ENCODE results near the gene TXNDC17. TPM values are rescaled to one million over a fixed set of nuclear protein-coding genes. Genes with fewer than 3 reads are reported as not detected.

TXNDC17 gene
- total and polyA plus RNA-seq, 4 donors: 33.1 to 255 (median 132) TPM

GRCh38 chr17:6641247-6641863, 495 bp downstream of the TXNDC17 start:
- peak; percentile 37 to 74 (median 57) for DNase-seq
- peak overlapping the region; percentile 86 for H3K4me3 ChIP-seq
- H3K27me3 ChIP-seq (ENCODE audit: control insufficient read depth in 3 of 3, insufficient read depth in 3 of 3, low read length in 2 of 3): no peaks in the 10 kb centered on the region
- TF ChIP-seq, protein P1, sequence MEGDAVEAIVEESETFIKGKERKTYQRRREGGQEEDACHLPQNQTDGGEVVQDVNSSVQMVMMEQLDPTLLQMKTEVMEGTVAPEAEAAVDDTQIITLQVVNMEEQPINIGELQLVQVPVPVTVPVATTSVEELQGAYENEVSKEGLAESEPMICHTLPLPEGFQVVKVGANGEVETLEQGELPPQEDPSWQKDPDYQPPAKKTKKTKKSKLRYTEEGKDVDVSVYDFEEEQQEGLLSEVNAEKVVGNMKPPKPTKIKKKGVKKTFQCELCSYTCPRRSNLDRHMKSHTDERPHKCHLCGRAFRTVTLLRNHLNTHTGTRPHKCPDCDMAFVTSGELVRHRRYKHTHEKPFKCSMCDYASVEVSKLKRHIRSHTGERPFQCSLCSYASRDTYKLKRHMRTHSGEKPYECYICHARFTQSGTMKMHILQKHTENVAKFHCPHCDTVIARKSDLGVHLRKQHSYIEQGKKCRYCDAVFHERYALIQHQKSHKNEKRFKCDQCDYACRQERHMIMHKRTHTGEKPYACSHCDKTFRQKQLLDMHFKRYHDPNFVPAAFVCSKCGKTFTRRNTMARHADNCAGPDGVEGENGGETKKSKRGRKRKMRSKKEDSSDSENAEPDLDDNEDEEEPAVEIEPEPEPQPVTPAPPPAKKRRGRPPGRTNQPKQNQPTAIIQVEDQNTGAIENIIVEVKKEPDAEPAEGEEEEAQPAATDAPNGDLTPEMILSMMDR (IDR thresholded peaks at IDR 0.05; ENCODE audit: control extremely low read depth, extremely low read depth): no peak
- H3K9ac ChIP-seq (ENCODE audit: insufficient read depth in 1 of 2, low read length in 2 of 2): peak overlapping the region; percentile 54 to 78
- H3K27ac ChIP-seq (ENCODE audit: low read depth in 1 of 2, low read length in 1 of 2): peak overlapping the region; percentile 90 to 91
- H3K4me1 ChIP-seq (ENCODE audit: control insufficient read depth in 5 of 5, insufficient read depth in 5 of 5, low read length in 5 of 5): peaks cover 5 to 17% (median 15%) of the 10 kb centered on the region in 5 donors
- WGBS, 2 donors: 5 to 7% methylated on average over 20 of the region's 20 CpGs
- no peaks in the 10 kb centered on the region for H3K9me3 ChIP-seq (ENCODE audit: control insufficient read depth in 4 of 4, insufficient read depth in 3 of 4, low read length in 3 of 4)
- H3K36me3 ChIP-seq (ENCODE audit: control insufficient read depth in 4 of 4, insufficient read depth in 4 of 4, low read length in 4 of 4): peaks cover 0 to 9% (median 8%) of the 10 kb centered on the region in 4 donors
- ATAC-seq (ENCODE audit: insufficient read depth, low FRiP score): no peak

GRCh38 chr17:6642592-6642991, 1.7 kb downstream of the TXNDC17 start:
- DNase-seq: no peak
- Histone ChIP-seq H3K9me3 (ENCODE audit: control insufficient read depth in 4 of 4, insufficient read depth in 3 of 4, low read length in 3 of 4) (no peaks in the 10 kb centered on the region), H3K27me3 (ENCODE audit: control insufficient read depth in 3 of 3, insufficient read depth in 3 of 3, low read length in 2 of 3) (no peaks in the 10 kb centered on the region), H3K9ac (ENCODE audit: insufficient read depth in 1 of 2, low read length in 2 of 2) (no peak overlapping the region), H3K27ac (ENCODE audit: low read depth in 1 of 2, low read length in 1 of 2) (no peak overlapping the region), H3K4me3 (no peak overlapping the region), H3K36me3 (ENCODE audit: control insufficient read depth in 4 of 4, insufficient read depth in 4 of 4, low read length in 4 of 4) (peaks cover 4 to 12% (median 7%) of the 10 kb centered on the region in 4 donors), H3K4me1 (ENCODE audit: control insufficient read depth in 5 of 5, insufficient read depth in 5 of 5, low read length in 5 of 5) (peaks cover 5 to 17% (median 15%) of the 10 kb centered on the region in 5 donors)
- no peak for ATAC-seq (ENCODE audit: insufficient read depth, low FRiP score)
- WGBS, 2 donors: 53% methylated on average over 2 of the region's 2 CpGs
- TF ChIP-seq, protein P1 (IDR thresholded peaks at IDR 0.05; ENCODE audit: control extremely low read depth, extremely low read depth): no peak

- H3K9ac ChIP-seq (ENCODE audit: insufficient read depth in 1 of 2, low read length in 2 of 2): no peak overlapping the region
- H3K36me3 ChIP-seq (ENCODE audit: control insufficient read depth in 4 of 4, insufficient read depth in 4 of 4, low read length in 4 of 4): peaks cover 5 to 22% (median 10%) of the 10 kb centered on the region in 4 donors
- TF ChIP-seq, protein P1 (IDR thresholded peaks at IDR 0.05; ENCODE audit: control extremely low read depth, extremely low read depth): no peak
- ATAC-seq (ENCODE audit: insufficient read depth, low FRiP score): no peak
- H3K4me1 ChIP-seq (ENCODE audit: control insufficient read depth in 5 of 5, insufficient read depth in 5 of 5, low read length in 5 of 5): peaks cover 5 to 15% (median 11%) of the 10 kb centered on the region in 5 donors
- no peak overlapping the region for H3K4me3 ChIP-seq
- 83 to 89% methylated on average over 5 of the region's 5 CpGs for WGBS, 2 donors
- H3K27me3 ChIP-seq (ENCODE audit: control insufficient read depth in 3 of 3, insufficient read depth in 3 of 3, low read length in 2 of 3): no peaks in the 10 kb centered on the region
- no peak for DNase-seq
- H3K9me3 ChIP-seq (ENCODE audit: control insufficient read depth in 4 of 4, insufficient read depth in 3 of 4, low read length in 3 of 4): peaks cover 0 to 2% (median 0%) of the 10 kb centered on the region in 4 donors
- H3K27ac ChIP-seq (ENCODE audit: low read depth in 1 of 2, low read length in 1 of 2): no peak overlapping the region
These were observed 2.7 kb downstream of the TXNDC17 start for GRCh38 chr17:6643451-6644125.
